Measurements from ENCODE around the gene PLEKHA4.

PLEKHA4 gene

GRCh38 chr19:48818234-48818820, 50.1 kb downstream of the PLEKHA4 start:
- no peak for DNase-seq
- CTCF ChIA-PET = interaction anchor here (1.0 kb wide), 1 partner anchor 36 kb away, joined by 3 read pairs; no protein-coding TSS in a partner anchor
- H3K9me3 Mint-ChIP-seq = no peaks in the 10 kb centered on the region
- no peaks in the 10 kb centered on the region for H3K36me3 Mint-ChIP-seq
- H3K27me3 Mint-ChIP-seq = peaks cover 4% of the 10 kb centered on the region
- no peak overlapping the region for H3K4me3 Mint-ChIP-seq
- no peak overlapping the region for H3K27ac Mint-ChIP-seq
- peaks cover 11% of the 10 kb centered on the region for H3K4me1 Mint-ChIP-seq

GRCh38 chr19:48817585-48818124, 50.8 kb downstream of the PLEKHA4 start:
- Mint-ChIP-seq H3K27ac (no peak overlapping the region), H3K27me3 (peaks cover 9% of the 10 kb centered on the region), H3K4me1 (peaks cover 15% of the 10 kb centered on the region), H3K9me3 (no peaks in the 10 kb centered on the region), H3K36me3 (no peaks in the 10 kb centered on the region), H3K4me3 (no peak overlapping the region)
- CTCF ChIA-PET = interaction anchor here (1.0 kb wide), 1 partner anchor 35 kb away, joined by 3 read pairs; no protein-coding TSS in a partner anchor
- DNase-seq = no peak

GRCh38 chr19:48815870-48816501, 52.4 kb downstream of the PLEKHA4 start:
- CTCF ChIA-PET = interaction anchor here (1.0 to 1.4 kb wide), 3 partner anchors 20 to 28 kb away, joined by 3 to 4 read pairs (median 4); no protein-coding TSS in a partner anchor

GRCh38 chr19:48814895-48815294, 53.5 kb downstream of the PLEKHA4 start:
- H3K36me3 Mint-ChIP-seq = no peaks in the 10 kb centered on the region
- no peaks in the 10 kb centered on the region for H3K9me3 Mint-ChIP-seq
- peaks cover 33% of the 10 kb centered on the region for H3K4me1 Mint-ChIP-seq
- no peak overlapping the region for H3K27ac Mint-ChIP-seq
- CTCF ChIA-PET = interaction anchor here (0.7 to 2.6 kb wide), 2 partner anchors 20 to 29 kb away, joined by 3 to 8 read pairs; no protein-coding TSS in a partner anchor
- H3K27me3 Mint-ChIP-seq = peaks cover 17% of the 10 kb centered on the region
- no peak for DNase-seq
- no peak overlapping the region for H3K4me3 Mint-ChIP-seq

More at GRCh38 chr19:48815870-48816501, 52.4 kb downstream of the PLEKHA4 start:
- Mint-ChIP-seq H3K27ac (no peak overlapping the region), H3K4me1 (peaks cover 25% of the 10 kb centered on the region), H3K9me3 (no peaks in the 10 kb centered on the region), H3K4me3 (no peak overlapping the region), H3K36me3 (no peaks in the 10 kb centered on the region), H3K27me3 (peaks cover 17% of the 10 kb centered on the region)
- DNase-seq = peak; percentile 37

- Mint-ChIP-seq H3K27ac (no peak overlapping the region), H3K4me1 (peaks cover 42% of the 10 kb centered on the region), H3K4me3 (no peak overlapping the region), H3K27me3 (peaks cover 13% of the 10 kb centered on the region), H3K9me3 (no peaks in the 10 kb centered on the region), H3K36me3 (no peaks in the 10 kb centered on the region)
- CTCF ChIA-PET = interaction anchor here (1.2 to 2.6 kb wide), 2 partner anchors 18 to 25 kb away, joined by 5 to 8 read pairs; no protein-coding TSS in a partner anchor
- DNase-seq = no peak
These were observed 55.1 kb downstream of the PLEKHA4 start for GRCh38 chr19:48813123-48813913.

- CTCF ChIA-PET = interaction anchor here (1.1 to 2.6 kb wide), 3 partner anchors 17 to 30 kb away, joined by 3 to 8 read pairs (median 4); no protein-coding TSS in a partner anchor
- Mint-ChIP-seq H3K27me3 (peaks cover 13% of the 10 kb centered on the region), H3K9me3 (no peaks in the 10 kb centered on the region), H3K36me3 (no peaks in the 10 kb centered on the region), H3K4me1 (peaks cover 47% of the 10 kb centered on the region), H3K27ac (peak overlapping the region; percentile 78), H3K4me3 (peak overlapping the region; percentile 68)
- peak; percentile 74 for DNase-seq
These were observed 56.1 kb downstream of the PLEKHA4 start for GRCh38 chr19:48812094-48812929.

- CTCF ChIA-PET = interaction anchor here (1.1 to 1.3 kb wide), 5 partner anchors 15 to 161 kb away, joined by 3 to 6 read pairs (median 3); no protein-coding TSS in a partner anchor
- peak overlapping the region; percentile 83 for H3K4me3 Mint-ChIP-seq
These were observed 58.3 kb downstream of the PLEKHA4 start for GRCh38 chr19:48810151-48810550.

GRCh38 chr19:48807590-48808308, 60.7 kb downstream of the PLEKHA4 start:
- H3K4me1 Mint-ChIP-seq = peaks cover 35% of the 10 kb centered on the region
- no peak overlapping the region for H3K27ac Mint-ChIP-seq
- H3K36me3 Mint-ChIP-seq = no peaks in the 10 kb centered on the region
- CTCF ChIA-PET = interaction anchor here (0.6 to 1.5 kb wide), 5 partner anchors 12 to 38 kb away, joined by 3 to 8 read pairs (median 5); no protein-coding TSS in a partner anchor
- H3K27me3 Mint-ChIP-seq = peaks cover 9% of the 10 kb centered on the region
- no peaks in the 10 kb centered on the region for H3K9me3 Mint-ChIP-seq
- H3K4me3 Mint-ChIP-seq = no peak overlapping the region
- DNase-seq = no peak

More at GRCh38 chr19:48810151-48810550, 58.3 kb downstream of the PLEKHA4 start:
- H3K27me3 Mint-ChIP-seq = peaks cover 13% of the 10 kb centered on the region
- H3K36me3 Mint-ChIP-seq = no peaks in the 10 kb centered on the region
- DNase-seq = no peak
- H3K27ac Mint-ChIP-seq = peak overlapping the region; percentile 77
- H3K4me1 Mint-ChIP-seq = peaks cover 42% of the 10 kb centered on the region
- no peaks in the 10 kb centered on the region for H3K9me3 Mint-ChIP-seq

- Mint-ChIP-seq H3K27ac (no peak overlapping the region), H3K36me3 (no peaks in the 10 kb centered on the region), H3K9me3 (no peaks in the 10 kb centered on the region), H3K27me3 (peaks cover 1% of the 10 kb centered on the region), H3K4me1 (peaks cover 28% of the 10 kb centered on the region), H3K4me3 (no peak overlapping the region)
- DNase-seq = no peak
- CTCF ChIA-PET = interaction anchor here (0.6 to 1.5 kb wide), 4 partner anchors 11 to 39 kb away, joined by 3 to 8 read pairs (median 5); no protein-coding TSS in a partner anchor
These were observed 61.4 kb downstream of the PLEKHA4 start for GRCh38 chr19:48806818-48807589.

- no peaks in the 10 kb centered on the region for H3K27me3 Mint-ChIP-seq
- H3K36me3 Mint-ChIP-seq = no peaks in the 10 kb centered on the region
- peak; percentile 68 for DNase-seq
- CTCF ChIA-PET = interaction anchor here (1.5 kb wide), 1 partner anchor 11 kb away, joined by 8 read pairs; no protein-coding TSS in a partner anchor
- H3K4me1 Mint-ChIP-seq = peaks cover 24% of the 10 kb centered on the region
- H3K9me3 Mint-ChIP-seq = no peaks in the 10 kb centered on the region
- H3K27ac Mint-ChIP-seq = no peak overlapping the region
- no peak overlapping the region for H3K4me3 Mint-ChIP-seq
These were observed 61.9 kb downstream of the PLEKHA4 start for GRCh38 chr19:48806518-48806817.

GRCh38 chr19:48805452-48805851, 63.0 kb downstream of the PLEKHA4 start:
- H3K4me3 Mint-ChIP-seq = no peak overlapping the region
- no peaks in the 10 kb centered on the region for H3K27me3 Mint-ChIP-seq
- no peaks in the 10 kb centered on the region for H3K9me3 Mint-ChIP-seq
- H3K4me1 Mint-ChIP-seq = peaks cover 21% of the 10 kb centered on the region
- H3K27ac Mint-ChIP-seq = no peak overlapping the region
- CTCF ChIA-PET = no interaction called here
- H3K36me3 Mint-ChIP-seq = no peaks in the 10 kb centered on the region
- no peak for DNase-seq

- no peak overlapping the region for H3K27ac Mint-ChIP-seq
- no peaks in the 10 kb centered on the region for H3K36me3 Mint-ChIP-seq
- no peak overlapping the region for H3K4me3 Mint-ChIP-seq
- peaks cover 12% of the 10 kb centered on the region for H3K4me1 Mint-ChIP-seq
- DNase-seq = no peak
- CTCF ChIA-PET = no interaction called here
- H3K27me3 Mint-ChIP-seq = no peaks in the 10 kb centered on the region
- H3K9me3 Mint-ChIP-seq = no peaks in the 10 kb centered on the region
These were observed 63.9 kb downstream of the PLEKHA4 start for GRCh38 chr19:48804496-48804895.

Measured in activated naive CD4-positive, alpha-beta T cell treated with anti-CD3 and anti-CD28 coated beads, Interleukin-2, amount 10 ng/mL, durations not matched to agents 7 days and 5 days (primary cell).